ENCODE results near the gene CLDN5. TPM values are rescaled to one million over a fixed set of nuclear protein-coding genes. Genes with fewer than 3 reads are reported as not detected.

CLDN5 gene
- total and polyA plus RNA-seq, 2 donors from 2014 or later = 47.8 to 48.4 TPM

DNA sequence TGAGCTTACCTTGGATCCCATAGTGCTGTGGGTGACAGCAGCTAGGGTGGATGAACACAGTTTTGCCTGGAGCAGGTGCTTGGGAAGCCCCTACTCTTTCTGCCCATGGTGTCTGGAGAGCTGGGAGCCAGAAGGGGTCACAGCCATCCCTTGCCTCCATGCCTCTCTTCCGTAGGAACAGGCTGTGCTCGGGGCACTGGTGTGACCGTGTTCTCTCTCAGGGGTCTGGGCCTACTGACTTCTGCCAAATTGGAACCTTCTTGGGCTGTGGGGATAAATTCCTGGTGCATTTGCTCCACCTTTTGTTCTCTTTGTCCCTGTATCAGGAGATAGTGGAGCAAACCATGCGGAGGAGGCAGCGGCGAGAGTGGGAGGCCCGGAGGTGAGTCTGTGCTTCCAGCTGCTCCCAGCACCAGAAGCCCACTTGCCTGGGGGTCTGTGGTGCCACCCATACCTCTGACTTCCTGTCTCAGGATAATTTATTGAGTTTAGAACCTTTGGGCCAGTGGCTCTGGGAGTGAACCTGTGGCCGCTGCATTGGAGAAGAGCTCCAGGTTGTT, 30.1 kb downstream of the CLDN5 start:
- no peak overlapping the region for H3K9ac ChIP-seq (ENCODE audit: low read length in 3 of 3)
- H3K4me1 ChIP-seq (ENCODE audit: control insufficient read depth in 2 of 3, insufficient read depth in 2 of 3, low read depth in 1 of 3, low read length in 3 of 3) = no peaks in the 10 kb centered on the region
- no peaks in the 10 kb centered on the region for H3K36me3 ChIP-seq (ENCODE audit: control insufficient read depth in 2 of 3, insufficient read depth in 3 of 3, low read length in 3 of 3)
- FAIRE-seq = no peak
- DNase-seq = no peak
- no peak overlapping the region for H3K4me3 ChIP-seq (ENCODE audit: low read length in 3 of 3)
- no peak overlapping the region for H3K27ac ChIP-seq (ENCODE audit: low read depth in 2 of 2, low read length in 2 of 2)
- H3K9me3 ChIP-seq (ENCODE audit: control insufficient read depth in 2 of 3, insufficient read depth in 1 of 3, low read length in 3 of 3) = no peaks in the 10 kb centered on the region
- TF ChIP-seq, protein P1, sequence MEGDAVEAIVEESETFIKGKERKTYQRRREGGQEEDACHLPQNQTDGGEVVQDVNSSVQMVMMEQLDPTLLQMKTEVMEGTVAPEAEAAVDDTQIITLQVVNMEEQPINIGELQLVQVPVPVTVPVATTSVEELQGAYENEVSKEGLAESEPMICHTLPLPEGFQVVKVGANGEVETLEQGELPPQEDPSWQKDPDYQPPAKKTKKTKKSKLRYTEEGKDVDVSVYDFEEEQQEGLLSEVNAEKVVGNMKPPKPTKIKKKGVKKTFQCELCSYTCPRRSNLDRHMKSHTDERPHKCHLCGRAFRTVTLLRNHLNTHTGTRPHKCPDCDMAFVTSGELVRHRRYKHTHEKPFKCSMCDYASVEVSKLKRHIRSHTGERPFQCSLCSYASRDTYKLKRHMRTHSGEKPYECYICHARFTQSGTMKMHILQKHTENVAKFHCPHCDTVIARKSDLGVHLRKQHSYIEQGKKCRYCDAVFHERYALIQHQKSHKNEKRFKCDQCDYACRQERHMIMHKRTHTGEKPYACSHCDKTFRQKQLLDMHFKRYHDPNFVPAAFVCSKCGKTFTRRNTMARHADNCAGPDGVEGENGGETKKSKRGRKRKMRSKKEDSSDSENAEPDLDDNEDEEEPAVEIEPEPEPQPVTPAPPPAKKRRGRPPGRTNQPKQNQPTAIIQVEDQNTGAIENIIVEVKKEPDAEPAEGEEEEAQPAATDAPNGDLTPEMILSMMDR (IDR thresholded peaks at IDR 0.05; ENCODE audit: borderline replicate concordance, extremely low read depth, insufficient read depth) = no peak
- no peaks in the 10 kb centered on the region for H3K27me3 ChIP-seq (ENCODE audit: control insufficient read depth, insufficient read depth, low read length)
- intact Hi-C loops (cut with DNase I) = loop anchor here (10.0 kb wide), 1 partner anchor 131 kb away; no protein-coding TSS in a partner anchor

DNA sequence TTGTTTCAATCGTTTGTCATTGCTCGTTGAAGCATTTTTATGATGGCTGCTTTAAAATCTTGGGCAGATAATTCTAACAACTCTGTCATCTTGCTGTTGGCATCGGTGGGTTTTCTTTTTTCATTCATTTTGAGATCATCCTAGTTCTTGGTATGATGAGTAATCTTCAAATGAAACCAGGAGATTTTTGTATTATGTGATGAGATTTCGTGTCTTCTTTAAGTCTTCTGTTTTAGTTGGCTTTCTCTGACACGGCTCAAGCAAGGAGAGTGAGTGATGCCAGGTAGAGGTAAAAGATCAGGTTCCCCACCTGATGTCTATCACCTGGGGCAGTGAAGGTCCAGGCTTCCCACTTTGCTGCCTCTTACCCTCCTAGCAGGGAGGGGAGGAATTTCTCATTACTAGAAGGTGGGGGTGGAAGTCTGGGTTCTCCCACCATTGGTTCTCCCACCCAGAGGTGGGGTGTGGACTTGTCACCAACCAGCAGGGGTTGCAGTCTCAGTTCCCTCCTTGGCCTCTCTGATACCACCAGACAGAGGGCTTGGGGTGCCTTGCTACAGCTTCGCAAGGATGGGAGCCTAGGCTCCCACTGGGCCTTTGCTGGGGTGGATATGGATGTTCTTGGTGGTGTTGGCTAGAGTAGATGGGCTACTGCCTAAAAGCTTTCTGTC, 31.6 kb downstream of the CLDN5 start:
- H3K9ac ChIP-seq (ENCODE audit: low read length in 3 of 3) = no peak overlapping the region
- H3K36me3 ChIP-seq (ENCODE audit: control insufficient read depth in 2 of 3, insufficient read depth in 3 of 3, low read length in 3 of 3) = no peaks in the 10 kb centered on the region
- TF ChIP-seq, protein P1 (IDR thresholded peaks at IDR 0.05; ENCODE audit: borderline replicate concordance, extremely low read depth, insufficient read depth) = no peak
- DNase-seq = no peak
- intact Hi-C loops (cut with DNase I) = loop anchor here (10.0 kb wide), 1 partner anchor 132 kb away; no protein-coding TSS in a partner anchor
- FAIRE-seq = no peak
- no peaks in the 10 kb centered on the region for H3K9me3 ChIP-seq (ENCODE audit: control insufficient read depth in 2 of 3, insufficient read depth in 1 of 3, low read length in 3 of 3)
- no peaks in the 10 kb centered on the region for H3K27me3 ChIP-seq (ENCODE audit: control insufficient read depth, insufficient read depth, low read length)
- no peak overlapping the region for H3K4me3 ChIP-seq (ENCODE audit: low read length in 3 of 3)
- no peak overlapping the region for H3K27ac ChIP-seq (ENCODE audit: low read depth in 2 of 2, low read length in 2 of 2)
- no peaks in the 10 kb centered on the region for H3K4me1 ChIP-seq (ENCODE audit: control insufficient read depth in 2 of 3, insufficient read depth in 2 of 3, low read depth in 1 of 3, low read length in 3 of 3)

DNA sequence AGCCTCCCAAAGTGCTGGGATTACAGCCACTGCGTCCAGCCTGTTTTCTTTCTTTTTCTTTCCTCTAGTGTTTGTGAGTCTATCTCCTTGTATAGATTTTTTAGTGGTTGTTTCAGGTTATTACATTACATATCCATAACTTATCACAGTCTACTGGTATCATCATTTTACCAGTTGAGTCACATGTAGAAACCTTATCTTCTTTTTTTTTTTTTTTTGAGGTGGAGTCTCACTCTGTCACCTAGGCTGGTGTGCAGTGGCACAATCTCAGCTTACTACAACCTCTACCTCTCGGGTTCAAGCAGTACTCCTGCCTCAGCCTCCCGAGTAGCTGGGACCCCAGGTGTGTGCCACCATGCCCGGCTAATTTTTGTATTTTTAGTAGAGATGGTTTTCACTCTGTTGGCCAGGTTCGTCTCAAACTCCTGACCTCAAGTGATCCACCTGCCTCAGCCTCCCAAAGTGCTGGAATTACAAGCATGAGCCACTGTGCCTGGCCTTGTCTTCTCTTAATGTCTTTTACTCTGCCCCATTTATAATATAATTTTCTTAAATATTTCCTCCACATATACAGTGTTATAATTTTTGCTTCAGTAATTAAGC, 33.5 kb downstream of the CLDN5 start:
- intact Hi-C loops (cut with DNase I) = loop anchor here (10.0 kb wide), 1 partner anchor 134 kb away; no protein-coding TSS in a partner anchor
- no peak overlapping the region for H3K4me3 ChIP-seq (ENCODE audit: low read length in 3 of 3)
- no peaks in the 10 kb centered on the region for H3K9me3 ChIP-seq (ENCODE audit: control insufficient read depth in 2 of 3, insufficient read depth in 1 of 3, low read length in 3 of 3)
- FAIRE-seq (no peak), DNase-seq (no peak)
- no peaks in the 10 kb centered on the region for H3K27me3 ChIP-seq (ENCODE audit: control insufficient read depth, insufficient read depth, low read length)
- no peak overlapping the region for H3K9ac ChIP-seq (ENCODE audit: low read length in 3 of 3)
- TF ChIP-seq, protein P1 (IDR thresholded peaks at IDR 0.05; ENCODE audit: borderline replicate concordance, extremely low read depth, insufficient read depth) = no peak
- H3K4me1 ChIP-seq (ENCODE audit: control insufficient read depth in 2 of 3, insufficient read depth in 2 of 3, low read depth in 1 of 3, low read length in 3 of 3) = no peaks in the 10 kb centered on the region
- H3K27ac ChIP-seq (ENCODE audit: low read depth in 2 of 2, low read length in 2 of 2) = no peak overlapping the region
- H3K36me3 ChIP-seq (ENCODE audit: control insufficient read depth in 2 of 3, insufficient read depth in 3 of 3, low read length in 3 of 3) = no peaks in the 10 kb centered on the region

Measured in kidney (tissue), 14 donors.